ENCODE measurements around the gene RALY.

- no peak for TF ChIP-seq CTCF (IDR thresholded peaks at IDR 0.05; ENCODE audit: extremely low read depth in 1 of 2, insufficient read depth in 1 of 2, low read depth in 1 of 2, low read length in 2 of 2)
- no peak for TF ChIP-seq EZH2 (IDR thresholded peaks at IDR 0.05; ENCODE audit: borderline replicate concordance, low read depth, low read length, severe bottlenecking)
- no peak for TF ChIP-seq POLR2A (IDR thresholded peaks at IDR 0.05; ENCODE audit: low read depth, low read length)
- TF ChIP-seq POLR2AphosphoS5 (IDR thresholded peaks at IDR 0.05; ENCODE audit: insufficient read depth, low read depth, low read length) = no peak
- no peak for TF ChIP-seq MAX (IDR thresholded peaks at IDR 0.05; ENCODE audit: insufficient read depth, insufficient read length)
These were observed 80.5 kb downstream of the RALY start for GRCh38 chr20:34074101-34074760.

Measured in endothelial cell of umbilical vein (primary cell).